Type B pancreatic cell (in vitro differentiated cells): Measurements from ENCODE around the gene DNAH17. TPM values are rescaled to one million over a fixed set of nuclear protein-coding genes. Genes with fewer than 3 reads are reported as not detected.

Source experiments
- DNase-seq: peaks from one replicate; pipeline ENCODE4 v3.0.0; 2021; ENCODE audit warnings: mixed read lengths; ENCODE audit not compliant: unreplicated experiment; ENCODE audit errors: extremely low spot score
- H3K27ac Mint-ChIP-seq: 2 replicates; pipeline ENCODE4 v1.8.0; 2021; ENCODE audit warnings: mild to moderate bottlenecking, mixed read lengths
- H3K27me3 Mint-ChIP-seq: 2 replicates; pipeline ENCODE4 v1.8.0; 2021; ENCODE audit warnings: mixed read lengths
- H3K36me3 Mint-ChIP-seq: 2 replicates; pipeline ENCODE4 v1.8.0; 2021; ENCODE audit warnings: mixed read lengths
- H3K4me1 Mint-ChIP-seq: one replicate; pipeline ENCODE4 v1.8.0; 2021; ENCODE audit warnings: mixed read lengths; ENCODE audit not compliant: unreplicated experiment
- H3K4me3 Mint-ChIP-seq: 2 replicates; pipeline ENCODE4 v1.8.0; 2021; ENCODE audit warnings: mild to moderate bottlenecking, mixed read lengths
- H3K9me3 Mint-ChIP-seq: 2 replicates; pipeline ENCODE4 v1.8.0; 2021; ENCODE audit warnings: mixed read lengths
- total RNA-seq: library from RNA; stranded (reverse); gene quantifications from 2 replicates; pipeline ENCODE4 v1.2.1, GENCODE V29; 2021; ENCODE audit warnings: low replicate concordance
- TF ChIP-seq, protein P1 (sequence below): fragments of 200-600 bp; sonication (generic); conservative IDR thresholded peaks from 2 replicates; pipeline ENCODE4 v1.5.0; 2021; ENCODE audit warnings: antibody characterized with exemption, mild to moderate bottlenecking

Gene DNAH17
- total RNA-seq, 1 donor from 2014 or later = 0.07 TPM

DNA sequence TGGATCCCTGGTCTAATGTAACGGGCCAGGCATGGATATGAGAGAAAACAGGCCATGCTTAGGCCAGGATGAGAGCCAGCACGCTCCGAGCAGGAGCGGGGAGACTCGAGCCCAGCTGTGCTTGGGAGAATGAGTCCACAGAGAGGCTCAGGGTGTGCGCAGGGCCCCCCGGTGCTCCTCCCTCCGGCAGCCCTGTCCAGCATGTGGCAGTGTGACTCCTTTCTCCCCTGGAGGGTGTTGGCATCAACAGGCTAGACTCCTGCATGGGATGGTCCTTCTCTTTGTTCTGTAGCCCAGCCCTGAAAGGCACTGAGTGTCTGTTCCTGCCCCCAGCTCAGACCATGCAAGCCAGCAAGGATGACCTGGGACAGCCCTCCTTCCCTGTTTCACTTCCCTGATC lies 175.3 kb downstream of the DNAH17 start:
- no peak overlapping the region for H3K27ac Mint-ChIP-seq
- peaks cover 17% of the 10 kb centered on the region for H3K36me3 Mint-ChIP-seq
- H3K9me3 Mint-ChIP-seq = no peaks in the 10 kb centered on the region
- no peaks in the 10 kb centered on the region for H3K27me3 Mint-ChIP-seq
- DNase-seq = no peak
- no peaks in the 10 kb centered on the region for H3K4me1 Mint-ChIP-seq
- TF ChIP-seq, protein P1, sequence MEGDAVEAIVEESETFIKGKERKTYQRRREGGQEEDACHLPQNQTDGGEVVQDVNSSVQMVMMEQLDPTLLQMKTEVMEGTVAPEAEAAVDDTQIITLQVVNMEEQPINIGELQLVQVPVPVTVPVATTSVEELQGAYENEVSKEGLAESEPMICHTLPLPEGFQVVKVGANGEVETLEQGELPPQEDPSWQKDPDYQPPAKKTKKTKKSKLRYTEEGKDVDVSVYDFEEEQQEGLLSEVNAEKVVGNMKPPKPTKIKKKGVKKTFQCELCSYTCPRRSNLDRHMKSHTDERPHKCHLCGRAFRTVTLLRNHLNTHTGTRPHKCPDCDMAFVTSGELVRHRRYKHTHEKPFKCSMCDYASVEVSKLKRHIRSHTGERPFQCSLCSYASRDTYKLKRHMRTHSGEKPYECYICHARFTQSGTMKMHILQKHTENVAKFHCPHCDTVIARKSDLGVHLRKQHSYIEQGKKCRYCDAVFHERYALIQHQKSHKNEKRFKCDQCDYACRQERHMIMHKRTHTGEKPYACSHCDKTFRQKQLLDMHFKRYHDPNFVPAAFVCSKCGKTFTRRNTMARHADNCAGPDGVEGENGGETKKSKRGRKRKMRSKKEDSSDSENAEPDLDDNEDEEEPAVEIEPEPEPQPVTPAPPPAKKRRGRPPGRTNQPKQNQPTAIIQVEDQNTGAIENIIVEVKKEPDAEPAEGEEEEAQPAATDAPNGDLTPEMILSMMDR = no peak
- no peak overlapping the region for H3K4me3 Mint-ChIP-seq

DNA sequence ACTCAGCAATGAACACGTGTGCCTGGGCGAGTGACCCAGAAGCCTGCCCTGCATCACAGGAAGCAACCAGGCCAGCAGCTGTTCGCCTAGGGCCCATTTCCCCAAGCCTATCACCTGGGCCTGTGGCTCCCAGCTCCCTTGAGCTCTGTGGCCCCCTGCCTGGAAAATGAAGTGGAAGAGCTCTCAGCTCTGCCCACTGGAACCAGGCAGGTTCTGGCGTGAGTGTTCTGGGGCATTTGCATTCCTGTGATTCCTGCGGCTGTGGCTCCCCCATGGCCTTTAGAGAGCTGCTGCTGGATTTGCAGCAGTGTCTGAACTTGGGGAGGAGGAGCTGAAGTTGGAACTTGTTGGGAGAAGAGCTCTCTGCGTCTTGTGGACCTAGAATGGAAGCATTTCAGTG lies 175.9 kb downstream of the DNAH17 start:
- Mint-ChIP-seq H3K4me3 (no peak overlapping the region), H3K27me3 (no peaks in the 10 kb centered on the region), H3K27ac (no peak overlapping the region), H3K9me3 (no peaks in the 10 kb centered on the region), H3K4me1 (no peaks in the 10 kb centered on the region), H3K36me3 (peaks cover 17% of the 10 kb centered on the region)
- TF ChIP-seq, protein P1 = no peak
- no peak for DNase-seq

DNA sequence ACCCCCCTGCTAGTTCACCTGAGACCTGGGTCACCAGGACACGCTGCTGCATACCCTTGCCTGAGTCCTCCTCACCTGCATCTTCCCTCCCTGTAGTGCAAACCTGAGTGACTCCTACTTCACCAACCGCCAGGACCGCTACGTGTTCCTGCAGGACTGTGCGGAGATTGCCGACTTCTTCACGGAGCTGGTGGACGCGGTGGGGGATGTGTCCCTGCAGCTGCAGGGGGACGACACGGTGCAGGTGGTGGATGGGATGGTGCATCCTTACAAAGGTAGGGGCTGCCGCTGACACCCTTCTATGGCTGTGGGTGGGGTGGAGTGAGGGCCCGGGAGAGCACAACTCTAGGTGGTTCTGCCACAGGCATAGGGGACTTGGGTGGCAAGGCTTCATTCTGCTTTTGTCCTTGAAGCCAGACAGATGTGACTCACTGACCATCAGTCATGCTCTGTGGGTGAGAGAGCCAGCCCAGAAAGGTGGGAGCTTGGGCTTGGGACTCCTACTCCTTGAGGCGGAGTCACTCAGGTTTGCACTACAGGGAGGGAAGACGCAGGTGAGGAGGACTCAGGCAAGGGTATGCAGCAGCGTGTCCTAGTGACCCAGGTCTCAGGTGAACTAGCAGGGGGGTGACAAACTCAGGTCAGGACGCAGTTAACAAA lies 176.5 kb downstream of the DNAH17 start:
- peaks cover 17% of the 10 kb centered on the region for H3K36me3 Mint-ChIP-seq
- TF ChIP-seq, protein P1 = no peak
- H3K4me1 Mint-ChIP-seq = no peaks in the 10 kb centered on the region
- no peak overlapping the region for H3K4me3 Mint-ChIP-seq
- no peak for DNase-seq
- H3K27me3 Mint-ChIP-seq = no peaks in the 10 kb centered on the region
- no peak overlapping the region for H3K27ac Mint-ChIP-seq
- no peaks in the 10 kb centered on the region for H3K9me3 Mint-ChIP-seq

DNA sequence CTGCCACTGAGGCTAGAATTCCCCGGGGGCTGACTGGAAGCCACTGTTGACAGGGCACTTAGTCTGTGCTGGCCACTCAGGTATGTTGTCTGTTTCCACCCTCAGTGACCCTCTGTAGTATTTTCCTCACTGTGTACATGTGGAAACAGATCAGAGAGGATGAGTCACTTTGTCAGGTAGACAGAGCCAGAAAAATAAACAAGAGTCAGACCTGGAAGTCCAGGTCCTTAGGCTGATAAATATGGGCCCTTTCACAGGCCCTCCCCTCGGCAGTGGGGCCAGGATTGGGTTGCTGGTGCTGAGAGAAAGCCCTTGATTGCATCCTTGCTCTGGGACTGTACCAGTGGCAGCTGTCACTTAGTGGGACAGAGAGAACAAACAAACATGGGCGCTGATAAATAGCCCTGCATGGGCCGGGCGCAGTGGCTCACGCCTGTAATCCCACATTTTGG lies 177.5 kb downstream of the DNAH17 start:
- peaks cover 18% of the 10 kb centered on the region for H3K36me3 Mint-ChIP-seq
- no peak overlapping the region for H3K27ac Mint-ChIP-seq
- no peaks in the 10 kb centered on the region for H3K4me1 Mint-ChIP-seq
- H3K27me3 Mint-ChIP-seq = no peaks in the 10 kb centered on the region
- no peaks in the 10 kb centered on the region for H3K9me3 Mint-ChIP-seq
- no peak for DNase-seq
- TF ChIP-seq, protein P1 = no peak
- no peak overlapping the region for H3K4me3 Mint-ChIP-seq

DNA sequence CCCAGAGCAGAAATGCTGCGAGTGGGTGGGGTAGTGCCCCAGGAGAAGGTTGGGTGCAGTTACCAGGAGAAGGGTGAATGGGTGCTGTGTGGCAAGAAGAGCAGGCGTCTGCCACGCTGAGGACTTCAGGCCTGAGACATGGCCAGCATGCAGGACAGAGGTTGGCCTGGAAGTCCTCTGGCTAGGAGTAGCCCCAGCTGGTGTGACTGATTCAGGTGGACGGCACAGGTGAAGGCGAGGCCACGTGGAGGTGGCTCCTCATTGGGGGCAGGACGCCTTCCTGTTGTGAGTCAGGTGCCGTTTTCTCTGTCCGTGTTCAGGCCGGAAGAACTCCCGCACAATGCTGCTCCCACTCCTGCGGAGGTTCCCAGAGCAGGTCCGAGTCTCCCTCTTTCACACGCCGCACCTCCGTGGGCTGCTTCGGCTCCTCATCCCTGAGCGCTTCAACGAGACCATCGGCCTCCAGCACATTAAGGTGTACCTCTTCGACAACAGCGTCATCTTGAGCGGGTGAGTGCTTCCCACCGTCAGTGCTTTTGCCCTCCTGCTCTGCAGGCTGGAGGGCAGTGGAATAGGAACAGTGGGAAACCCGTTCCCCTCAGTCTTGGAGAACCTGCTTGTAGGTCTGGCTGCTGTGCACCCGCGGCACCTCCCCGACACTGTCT lies 178.0 kb downstream of the DNAH17 start:
- H3K27ac Mint-ChIP-seq = no peak overlapping the region
- H3K27me3 Mint-ChIP-seq = no peaks in the 10 kb centered on the region
- no peak overlapping the region for H3K4me3 Mint-ChIP-seq
- no peaks in the 10 kb centered on the region for H3K9me3 Mint-ChIP-seq
- TF ChIP-seq, protein P1 = no peak
- H3K4me1 Mint-ChIP-seq = no peaks in the 10 kb centered on the region
- peaks cover 18% of the 10 kb centered on the region for H3K36me3 Mint-ChIP-seq
- DNase-seq = no peak
